SK-N-SH treated with all-trans-retinoic acid at 6 μM for 48 hours (cell line): ENCODE results near the gene KLHL29.

Experiments
- ATAC-seq: fragments of 200-7000 bp; cut with Tn5 transposase; 3 replicates; pipeline ENCODE4 v1.9.1; 2020; ENCODE audit warnings: mild to moderate bottlenecking, moderate library complexity
- BACH2 ChIP-seq: fragments of 250-450 bp; sonication (Bioruptor Pico); IDR thresholded peaks from 2 replicates; pipeline ENCODE4 v1.9.0; 2021; ENCODE audit warnings: mild to moderate bottlenecking, borderline replicate concordance
- CSDC2 ChIP-seq: fragments of 250-450 bp; sonication (Bioruptor Pico); IDR thresholded peaks from 2 replicates; pipeline ENCODE4 v1.5.0; 2020; ENCODE audit warnings: mild to moderate bottlenecking, moderate library complexity
- CSRNP3 ChIP-seq: fragments of 250-450 bp; sonication (Bioruptor Pico); IDR thresholded peaks from 2 replicates; pipeline ENCODE4 v1.5.1; 2021; ENCODE audit warnings: mild to moderate bottlenecking, moderate library complexity
- ESRRG ChIP-seq: fragments of 250-450 bp; sonication (Bioruptor Pico); IDR thresholded peaks from 2 replicates; pipeline ENCODE4 v1.6.1; 2021; ENCODE audit warnings: mild to moderate bottlenecking
- GLIS3 ChIP-seq: fragments of 250-450 bp; sonication (Bioruptor Pico); IDR thresholded peaks from 2 replicates; pipeline ENCODE4 v1.5.0; 2020; ENCODE audit warnings: mild to moderate bottlenecking, moderate library complexity
- ISL1 ChIP-seq: fragments of 250-450 bp; sonication (Bioruptor Pico); IDR thresholded peaks from 2 replicates; pipeline ENCODE4 v2.1.2; 2022; ENCODE audit warnings: mild to moderate bottlenecking, moderate library complexity
- OSR1 ChIP-seq: fragments of 250-450 bp; sonication (Bioruptor Pico); IDR thresholded peaks from 2 replicates; pipeline ENCODE4 v1.8.0; 2022; ENCODE audit warnings: moderate library complexity, mild to moderate bottlenecking, inconsistent platforms
- RARB ChIP-seq: fragments of 250-450 bp; sonication (Bioruptor Pico); IDR thresholded peaks from 2 replicates; pipeline ENCODE4 v1.8.0; 2021; ENCODE audit warnings: mild to moderate bottlenecking, moderate library complexity
- SNAI2 ChIP-seq: fragments of 250-450 bp; sonication (Bioruptor Pico); IDR thresholded peaks from 2 replicates; pipeline ENCODE4 v1.5.0; 2020; ENCODE audit warnings: mild to moderate bottlenecking, moderate library complexity
- TCF4 ChIP-seq: fragments of 250-450 bp; sonication (Bioruptor Pico); IDR thresholded peaks from 2 replicates; pipeline ENCODE4 v1.8.0; 2021; ENCODE audit warnings: mild to moderate bottlenecking, moderate library complexity, borderline replicate concordance
- TOX ChIP-seq: fragments of 250-450 bp; sonication (Bioruptor Pico); IDR thresholded peaks from 2 replicates; pipeline ENCODE4 v1.8.0; 2021; ENCODE audit warnings: mild to moderate bottlenecking, moderate library complexity, borderline replicate concordance
- ZC3H10 ChIP-seq: fragments of 250-450 bp; sonication (Bioruptor Pico); IDR thresholded peaks from 2 replicates; pipeline ENCODE4 v1.5.1; 2021; ENCODE audit warnings: mild to moderate bottlenecking, moderate library complexity
- ZFP3 ChIP-seq: fragments of 250-450 bp; sonication (Bioruptor Pico); IDR thresholded peaks from 2 replicates; pipeline ENCODE4 v1.5.0; 2020; ENCODE audit warnings: mild to moderate bottlenecking, moderate library complexity
- ZNF565 ChIP-seq: fragments of 450-650 bp; formaldehyde crosslinking; conservative IDR thresholded peaks from 2 replicates; pipeline ENCODE4 v1.5.0; 2020; ENCODE audit warnings: low read depth, mild to moderate bottlenecking, moderate library complexity
- ZNF70 ChIP-seq: fragments of 450-650 bp; formaldehyde crosslinking; IDR thresholded peaks from 2 replicates; pipeline ENCODE4 v1.5.0; 2020; ENCODE audit warnings: mild to moderate bottlenecking, moderate library complexity
- ZNF8 ChIP-seq: fragments of 450-650 bp; formaldehyde crosslinking; IDR thresholded peaks from 2 replicates; pipeline ENCODE4 v1.5.0; 2020; ENCODE audit warnings: mild to moderate bottlenecking, moderate library complexity
- TF ChIP-seq, protein P1 (sequence below): fragments of 250-450 bp; sonication (Bioruptor Pico); IDR thresholded peaks from 2 replicates; pipeline ENCODE4 v1.5.0; 2020; ENCODE audit warnings: mild to moderate bottlenecking, moderate library complexity
- TF ChIP-seq, protein P2 (sequence below): fragments of 250-450 bp; sonication (Bioruptor Pico); IDR thresholded peaks from 2 replicates; pipeline ENCODE4 v1.8.0; 2021; ENCODE audit warnings: low read depth, mild to moderate bottlenecking, moderate library complexity, borderline replicate concordance
- TF ChIP-seq, protein P3 (sequence below): fragments of 250-450 bp; sonication (Bioruptor Pico); IDR thresholded peaks from 2 replicates; pipeline ENCODE4 v1.5.1; 2020; ENCODE audit warnings: low read depth, mild to moderate bottlenecking, moderate library complexity

KLHL29 gene

DNA sequence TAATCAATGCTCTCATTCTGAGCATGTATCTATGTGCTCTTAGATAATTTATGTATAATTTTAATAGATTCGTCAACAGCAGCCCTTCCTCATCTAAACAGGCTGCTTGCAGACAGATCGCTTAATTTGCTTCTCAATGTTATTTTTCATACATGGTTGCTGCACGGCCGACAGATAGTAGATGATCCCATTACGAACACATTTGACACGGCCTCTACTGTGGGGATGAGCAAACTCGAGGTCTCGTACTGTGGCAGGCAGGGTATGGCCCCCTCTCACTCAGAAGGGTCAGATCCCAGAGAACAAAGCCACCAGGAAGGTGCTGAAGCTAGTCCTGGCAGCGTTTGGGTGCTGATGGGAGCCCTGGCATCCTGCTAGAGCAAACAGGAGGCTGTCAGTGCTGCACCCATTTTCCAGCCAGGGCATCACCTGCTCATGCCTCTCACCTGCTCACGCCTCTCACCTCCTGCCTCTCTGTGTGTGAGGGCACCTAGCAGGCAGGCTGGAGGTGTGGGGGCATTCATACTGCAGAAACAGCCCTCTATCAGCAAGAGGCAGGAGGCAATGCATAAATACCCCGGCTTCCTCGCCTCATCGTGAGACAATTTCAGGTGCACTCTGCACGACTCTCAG lies 80.0 kb downstream of the KLHL29 start (continued):
- TF ChIP-seq BACH2 (CRISPR knock-in tag), result no peak
- TF ChIP-seq CSRNP3 (CRISPR knock-in tag), result no peak
- no peak for TF ChIP-seq SNAI2 (CRISPR knock-in tag)

GRCh38 chr2:23465936-23466335 lies 81.0 kb downstream of the KLHL29 start:
- TF ChIP-seq, protein P1, sequence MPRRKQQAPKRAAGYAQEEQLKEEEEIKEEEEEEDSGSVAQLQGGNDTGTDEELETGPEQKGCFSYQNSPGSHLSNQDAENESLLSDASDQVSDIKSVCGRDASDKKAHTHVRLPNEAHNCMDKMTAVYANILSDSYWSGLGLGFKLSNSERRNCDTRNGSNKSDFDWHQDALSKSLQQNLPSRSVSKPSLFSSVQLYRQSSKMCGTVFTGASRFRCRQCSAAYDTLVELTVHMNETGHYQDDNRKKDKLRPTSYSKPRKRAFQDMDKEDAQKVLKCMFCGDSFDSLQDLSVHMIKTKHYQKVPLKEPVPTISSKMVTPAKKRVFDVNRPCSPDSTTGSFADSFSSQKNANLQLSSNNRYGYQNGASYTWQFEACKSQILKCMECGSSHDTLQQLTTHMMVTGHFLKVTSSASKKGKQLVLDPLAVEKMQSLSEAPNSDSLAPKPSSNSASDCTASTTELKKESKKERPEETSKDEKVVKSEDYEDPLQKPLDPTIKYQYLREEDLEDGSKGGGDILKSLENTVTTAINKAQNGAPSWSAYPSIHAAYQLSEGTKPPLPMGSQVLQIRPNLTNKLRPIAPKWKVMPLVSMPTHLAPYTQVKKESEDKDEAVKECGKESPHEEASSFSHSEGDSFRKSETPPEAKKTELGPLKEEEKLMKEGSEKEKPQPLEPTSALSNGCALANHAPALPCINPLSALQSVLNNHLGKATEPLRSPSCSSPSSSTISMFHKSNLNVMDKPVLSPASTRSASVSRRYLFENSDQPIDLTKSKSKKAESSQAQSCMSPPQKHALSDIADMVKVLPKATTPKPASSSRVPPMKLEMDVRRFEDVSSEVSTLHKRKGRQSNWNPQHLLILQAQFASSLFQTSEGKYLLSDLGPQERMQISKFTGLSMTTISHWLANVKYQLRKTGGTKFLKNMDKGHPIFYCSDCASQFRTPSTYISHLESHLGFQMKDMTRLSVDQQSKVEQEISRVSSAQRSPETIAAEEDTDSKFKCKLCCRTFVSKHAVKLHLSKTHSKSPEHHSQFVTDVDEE, result no peak
- no peak for TF ChIP-seq ZFP3
- TF ChIP-seq, protein P2, sequence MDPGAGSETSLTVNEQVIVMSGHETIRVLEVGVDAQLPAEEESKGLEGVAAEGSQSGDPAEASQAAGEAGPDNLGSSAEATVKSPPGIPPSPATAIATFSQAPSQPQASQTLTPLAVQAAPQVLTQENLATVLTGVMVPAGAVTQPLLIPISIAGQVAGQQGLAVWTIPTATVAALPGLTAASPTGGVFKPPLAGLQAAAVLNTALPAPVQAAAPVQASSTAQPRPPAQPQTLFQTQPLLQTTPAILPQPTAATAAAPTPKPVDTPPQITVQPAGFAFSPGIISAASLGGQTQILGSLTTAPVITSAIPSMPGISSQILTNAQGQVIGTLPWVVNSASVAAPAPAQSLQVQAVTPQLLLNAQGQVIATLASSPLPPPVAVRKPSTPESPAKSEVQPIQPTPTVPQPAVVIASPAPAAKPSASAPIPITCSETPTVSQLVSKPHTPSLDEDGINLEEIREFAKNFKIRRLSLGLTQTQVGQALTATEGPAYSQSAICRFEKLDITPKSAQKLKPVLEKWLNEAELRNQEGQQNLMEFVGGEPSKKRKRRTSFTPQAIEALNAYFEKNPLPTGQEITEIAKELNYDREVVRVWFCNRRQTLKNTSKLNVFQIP (CRISPR knock-in tag), result no peak
- no peak for TF ChIP-seq TOX (CRISPR knock-in tag)
- TF ChIP-seq RARB, result no peak
- TF ChIP-seq CSDC2, result no peak
- TF ChIP-seq CSRNP3 (CRISPR knock-in tag), result no peak
- no peak for TF ChIP-seq SNAI2 (CRISPR knock-in tag)
- TF ChIP-seq TCF4 (CRISPR knock-in tag), result no peak
- no peak for TF ChIP-seq OSR1 (CRISPR knock-in tag)
- TF ChIP-seq ZC3H10 (CRISPR knock-in tag), result no peak
- TF ChIP-seq ZNF8, result no peak
- TF ChIP-seq BACH2 (CRISPR knock-in tag), result no peak
- no peak for TF ChIP-seq ESRRG (CRISPR knock-in tag)
- no peak for TF ChIP-seq GLIS3 (CRISPR knock-in tag)
- TF ChIP-seq, protein P3, sequence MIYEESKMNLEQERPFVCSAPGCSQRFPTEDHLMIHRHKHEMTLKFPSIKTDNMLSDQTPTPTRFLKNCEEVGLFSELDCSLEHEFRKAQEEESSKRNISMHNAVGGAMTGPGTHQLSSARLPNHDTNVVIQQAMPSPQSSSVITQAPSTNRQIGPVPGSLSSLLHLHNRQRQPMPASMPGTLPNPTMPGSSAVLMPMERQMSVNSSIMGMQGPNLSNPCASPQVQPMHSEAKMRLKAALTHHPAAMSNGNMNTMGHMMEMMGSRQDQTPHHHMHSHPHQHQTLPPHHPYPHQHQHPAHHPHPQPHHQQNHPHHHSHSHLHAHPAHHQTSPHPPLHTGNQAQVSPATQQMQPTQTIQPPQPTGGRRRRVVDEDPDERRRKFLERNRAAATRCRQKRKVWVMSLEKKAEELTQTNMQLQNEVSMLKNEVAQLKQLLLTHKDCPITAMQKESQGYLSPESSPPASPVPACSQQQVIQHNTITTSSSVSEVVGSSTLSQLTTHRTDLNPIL (CRISPR knock-in tag), result no peak
- ATAC-seq, result no peak

DNA sequence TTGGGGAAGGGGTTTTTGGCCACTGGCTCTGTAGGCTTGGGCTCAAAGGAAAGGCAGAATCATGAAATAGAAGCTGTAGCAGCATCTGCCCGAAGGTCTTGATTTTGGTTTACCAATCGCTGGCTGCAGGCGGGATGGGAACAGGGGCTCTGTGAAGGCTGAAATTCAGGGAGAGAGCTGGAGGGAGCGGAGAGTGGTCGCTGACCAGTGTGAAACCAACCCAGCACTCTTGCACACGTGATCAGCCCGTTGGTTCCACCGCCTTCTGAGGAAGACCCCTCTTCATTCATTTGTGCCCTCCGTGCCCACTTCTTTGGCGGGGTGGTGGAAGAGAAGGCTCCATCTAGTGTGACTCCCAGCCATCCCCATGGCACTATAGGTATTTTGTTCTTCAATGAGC lies 82.6 kb downstream of the KLHL29 start:
- TF ChIP-seq GLIS3 (CRISPR knock-in tag) (no peak), BACH2 (CRISPR knock-in tag) (no peak), ESRRG (CRISPR knock-in tag) (no peak), ISL1 (CRISPR knock-in tag) (no peak), TOX (CRISPR knock-in tag) (no peak), CSRNP3 (CRISPR knock-in tag) (no peak), ZNF565 (no peak), ZNF70 (CRISPR knock-in tag) (no peak)
- TF ChIP-seq, protein P3 (CRISPR knock-in tag), result no peak
- TF ChIP-seq, protein P1, result no peak
- no peak for ATAC-seq
